Activated CD4-positive, CD25-positive, alpha-beta regulatory T cell treated with anti-CD3 and anti-CD28 coated beads, Interleukin-2, amount 50 U/mL, for 16 hours (primary cell): ENCODE data around the gene ANKLE1.

ENCODE experiments used
- DNase-seq: peaks from one replicate; pipeline ENCODE4 v3.0.0-alpha.2; 2020; ENCODE audit warnings: low read depth, low spot score

Gene ANKLE1

GRCh38 chr19:17306285-17306714 lies 24.6 kb downstream of the ANKLE1 start:
- no peak for DNase-seq

- DNase-seq = no peak
These were observed 26.2 kb downstream of the ANKLE1 start for GRCh38 chr19:17307876-17308377.

DNA sequence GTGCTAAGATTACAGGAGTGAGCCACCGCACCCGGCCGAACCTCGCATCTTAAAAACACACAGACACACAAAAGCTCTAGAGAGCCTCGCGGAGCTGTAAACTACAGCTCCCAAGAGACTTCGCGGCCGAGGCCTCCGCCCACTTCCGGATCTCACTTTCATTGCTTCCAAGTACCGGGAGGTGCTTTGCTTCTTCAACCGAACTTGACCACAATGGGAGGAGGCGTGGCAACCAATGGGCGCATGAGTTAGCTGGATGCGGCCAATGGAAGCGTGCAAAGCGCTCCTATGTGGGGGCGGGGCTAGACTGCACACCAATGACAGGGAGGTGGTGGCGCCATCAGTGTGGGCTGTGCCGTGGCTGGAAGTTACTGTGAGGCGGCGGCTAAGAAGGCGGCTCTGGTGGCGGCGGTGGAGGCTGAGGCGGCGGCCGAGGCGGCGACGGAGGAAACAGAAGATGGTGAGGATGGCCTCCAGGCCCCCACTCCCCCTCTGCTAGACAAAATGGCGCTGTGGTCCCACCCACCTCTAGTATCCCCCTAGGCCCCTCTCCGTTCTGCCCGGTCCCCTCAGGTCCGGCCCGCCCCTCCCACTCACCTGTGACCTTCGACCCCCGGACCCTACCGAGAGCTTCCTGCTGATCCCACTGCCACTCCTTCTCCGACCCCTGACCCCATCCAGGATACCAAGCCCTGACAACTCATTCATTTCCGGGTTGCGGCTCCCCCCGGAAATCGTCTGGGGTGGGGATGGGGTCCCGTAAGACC lies 27.7 kb downstream of the ANKLE1 start, which contains the start of gene DDA1:
DDA1 (plus strand) TSS at position 366 of the 767 bp plus-strand sequence; CDS start at position 458, 92 bp downstream.
- peak; percentile 99 for DNase-seq

- no peak for DNase-seq
These were observed 28.3 kb downstream of the ANKLE1 start for GRCh38 chr19:17309965-17310461.

DNA sequence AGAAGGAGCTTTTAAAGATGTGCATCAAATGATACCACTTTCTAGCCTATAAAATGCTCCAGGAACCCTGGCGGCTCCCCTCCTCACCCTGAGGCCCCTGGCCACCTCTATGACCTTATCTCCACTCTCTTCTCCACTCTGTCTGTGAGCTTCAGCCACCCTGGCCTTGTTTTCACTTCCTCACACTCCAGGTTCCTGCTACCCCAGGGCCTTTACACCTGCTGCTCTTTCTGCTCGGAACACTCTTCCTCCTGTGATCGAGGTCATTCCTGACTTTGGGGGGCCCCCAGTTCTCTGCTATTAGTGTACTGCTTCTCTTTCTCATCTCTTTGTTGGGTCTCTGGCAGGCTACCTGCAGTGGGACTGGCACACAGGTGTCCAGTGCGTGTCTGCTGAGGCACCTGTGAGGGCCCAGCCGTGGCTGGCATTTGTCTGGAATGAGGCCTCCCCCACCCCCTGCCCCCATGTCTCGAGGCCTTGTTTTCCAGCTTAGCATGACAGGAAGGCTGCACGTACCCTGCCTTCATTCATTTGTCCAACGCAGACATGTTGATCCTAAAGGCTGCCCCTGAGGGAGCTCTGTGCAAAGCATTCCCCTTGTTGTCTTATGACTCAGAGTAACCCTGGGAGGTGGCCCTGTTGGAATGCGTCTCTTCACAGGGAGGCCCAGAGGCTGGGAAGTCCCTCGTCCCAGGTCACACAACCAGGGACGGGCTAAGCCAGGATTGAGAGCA lies 29.9 kb downstream of the ANKLE1 start:
- DNase-seq = no peak

DNA sequence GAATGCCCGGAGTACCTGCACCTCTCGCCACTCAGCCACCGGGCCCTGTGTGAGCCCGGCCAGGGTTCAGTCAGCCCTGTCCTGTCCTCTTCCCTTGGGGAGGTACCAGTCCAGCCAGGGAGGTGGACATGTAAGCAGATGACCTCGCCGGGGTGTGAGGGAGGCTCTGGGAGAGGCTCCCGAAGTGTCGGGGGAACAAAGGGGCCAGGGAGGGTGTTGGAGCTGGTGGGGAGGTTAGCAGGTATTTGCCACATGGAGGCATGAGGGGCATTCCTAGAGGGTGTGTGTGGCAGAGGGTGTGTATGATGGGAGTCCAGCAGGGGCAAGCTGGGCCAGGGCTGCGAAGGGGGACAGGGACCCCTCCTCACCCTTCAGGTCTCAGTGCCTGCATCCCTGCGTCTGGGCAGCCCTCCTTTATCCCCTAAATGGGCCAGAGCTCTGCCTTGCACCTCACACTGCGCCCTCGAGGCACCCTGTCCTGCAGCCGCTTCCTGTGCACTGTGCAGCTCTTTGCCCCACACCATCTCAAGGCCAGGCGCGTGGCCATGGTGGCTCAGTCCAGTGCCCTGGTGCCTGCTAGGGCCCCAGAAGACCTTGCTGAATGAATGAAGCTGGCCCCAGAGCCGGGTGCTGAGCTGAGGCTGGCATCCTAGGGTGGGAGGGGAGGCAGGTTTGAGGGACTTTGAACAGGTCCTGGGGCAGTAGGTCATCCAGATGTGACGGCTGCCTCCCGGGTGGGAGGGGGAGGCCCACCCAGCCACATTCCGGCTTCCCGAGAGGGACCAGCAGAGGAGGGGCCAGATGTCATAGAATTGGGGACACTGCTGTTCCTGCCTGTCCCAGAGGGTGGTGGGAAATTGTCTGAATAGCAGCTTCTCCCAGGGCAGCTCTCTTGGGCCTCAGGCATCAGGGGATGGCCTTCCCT lies 30.8 kb downstream of the ANKLE1 start:
- DNase-seq = no peak

GRCh38 chr19:17314007-17314593 lies 32.4 kb downstream of the ANKLE1 start:
- no peak for DNase-seq

DNA sequence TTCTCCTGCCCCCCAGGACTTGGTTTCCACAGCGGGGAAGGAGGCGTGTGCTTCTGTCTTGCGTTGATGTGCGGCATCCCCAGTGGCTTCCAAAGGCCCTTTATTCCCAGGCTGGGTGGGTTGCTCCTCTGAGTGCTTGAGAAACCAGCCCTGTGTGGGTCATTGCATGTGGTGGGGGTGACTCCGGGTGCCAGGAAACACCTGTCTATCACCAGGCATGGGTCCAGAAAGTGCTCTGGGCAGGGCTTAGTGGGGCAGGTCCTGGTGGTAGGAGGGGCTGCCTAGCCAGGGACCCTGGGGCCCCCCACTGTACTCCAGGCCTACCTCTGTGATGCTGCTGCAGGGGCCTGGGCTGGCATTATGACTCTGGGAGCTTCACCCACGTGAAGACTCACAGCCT lies 37.3 kb downstream of the ANKLE1 start:
- no peak for DNase-seq

DNA sequence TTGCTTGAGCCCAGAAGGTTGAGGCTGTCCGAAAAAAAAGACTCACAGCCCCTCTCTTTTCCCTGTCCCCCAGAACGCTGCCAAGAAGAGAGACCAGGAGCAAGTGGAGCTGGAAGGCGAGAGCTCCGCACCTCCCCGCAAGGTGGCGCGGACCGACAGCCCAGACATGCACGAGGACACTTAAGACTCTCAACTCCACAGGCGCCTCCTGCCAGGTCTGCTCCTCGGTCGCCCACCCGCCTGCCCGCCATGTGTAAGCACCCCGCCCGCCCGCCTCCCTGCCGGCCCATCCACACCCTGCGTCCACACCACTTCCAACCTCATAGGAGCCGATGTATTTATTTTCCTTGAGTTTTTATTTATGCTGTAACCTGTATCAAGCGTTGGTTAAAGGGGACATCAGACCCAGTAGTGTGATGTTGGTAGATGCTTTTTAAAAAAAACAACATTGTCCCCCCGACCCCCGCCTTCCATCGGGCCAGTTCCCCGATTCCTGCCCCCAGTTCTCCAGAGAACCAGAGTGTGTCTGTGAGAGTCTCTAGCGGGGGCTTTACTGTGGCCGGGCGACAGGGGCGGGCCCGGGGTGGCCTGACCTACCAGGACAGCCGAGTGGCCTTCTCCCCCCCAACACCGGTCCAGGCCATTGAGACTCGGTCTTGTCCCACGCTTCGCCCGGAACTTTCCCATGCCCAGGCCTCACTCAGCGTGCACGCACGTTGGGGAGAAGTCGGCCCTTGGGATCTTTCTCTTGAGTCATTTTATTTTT lies 38.0 kb downstream of the ANKLE1 start:
- no peak for DNase-seq

- DNase-seq = no peak
These were observed 38.7 kb downstream of the ANKLE1 start for GRCh38 chr19:17320435-17320834.

DNA sequence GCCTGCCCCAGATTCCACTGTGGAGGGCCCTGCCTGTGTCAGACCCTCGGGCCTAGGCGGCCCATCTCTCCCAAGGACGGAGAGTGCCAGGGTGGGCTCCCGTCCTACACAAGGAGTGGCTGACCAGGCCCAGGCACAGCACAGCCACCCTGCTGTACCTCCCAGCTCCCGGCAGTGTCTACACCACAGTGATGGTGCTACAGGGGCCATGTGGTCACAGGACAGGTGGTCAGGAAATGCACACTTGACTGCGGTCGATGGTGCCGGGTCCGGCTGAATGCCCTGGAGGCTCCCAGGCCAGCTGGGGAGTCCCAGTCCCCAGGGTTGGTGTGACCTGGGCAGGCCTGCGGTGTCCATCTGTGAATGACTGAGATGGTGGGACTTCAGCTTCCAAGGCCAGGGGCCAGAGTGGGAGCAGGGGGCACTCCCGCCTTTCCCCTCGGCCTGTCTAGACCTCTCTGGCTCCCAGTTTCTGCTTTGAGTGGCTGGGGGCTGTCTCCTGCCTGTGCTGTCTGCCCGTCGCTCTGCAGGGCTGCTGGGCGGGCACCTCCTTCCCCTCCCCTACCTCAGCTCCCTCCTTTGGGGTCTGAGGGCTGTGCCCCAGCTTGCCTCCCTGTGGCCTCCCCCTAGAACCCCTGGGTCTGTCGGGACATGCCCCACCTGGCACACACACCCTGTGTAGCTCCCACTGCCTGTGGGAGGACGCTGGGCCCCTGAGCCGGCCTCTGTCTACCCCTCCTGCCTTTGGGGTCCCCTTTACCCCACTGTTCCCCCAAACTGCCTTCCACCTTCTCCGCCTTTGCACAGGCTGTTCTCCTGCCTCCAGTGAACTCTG lies 40.2 kb downstream of the ANKLE1 start:
- DNase-seq = no peak

GRCh38 chr19:17322854-17323253 lies 41.2 kb downstream of the ANKLE1 start:
- DNase-seq = no peak

DNA sequence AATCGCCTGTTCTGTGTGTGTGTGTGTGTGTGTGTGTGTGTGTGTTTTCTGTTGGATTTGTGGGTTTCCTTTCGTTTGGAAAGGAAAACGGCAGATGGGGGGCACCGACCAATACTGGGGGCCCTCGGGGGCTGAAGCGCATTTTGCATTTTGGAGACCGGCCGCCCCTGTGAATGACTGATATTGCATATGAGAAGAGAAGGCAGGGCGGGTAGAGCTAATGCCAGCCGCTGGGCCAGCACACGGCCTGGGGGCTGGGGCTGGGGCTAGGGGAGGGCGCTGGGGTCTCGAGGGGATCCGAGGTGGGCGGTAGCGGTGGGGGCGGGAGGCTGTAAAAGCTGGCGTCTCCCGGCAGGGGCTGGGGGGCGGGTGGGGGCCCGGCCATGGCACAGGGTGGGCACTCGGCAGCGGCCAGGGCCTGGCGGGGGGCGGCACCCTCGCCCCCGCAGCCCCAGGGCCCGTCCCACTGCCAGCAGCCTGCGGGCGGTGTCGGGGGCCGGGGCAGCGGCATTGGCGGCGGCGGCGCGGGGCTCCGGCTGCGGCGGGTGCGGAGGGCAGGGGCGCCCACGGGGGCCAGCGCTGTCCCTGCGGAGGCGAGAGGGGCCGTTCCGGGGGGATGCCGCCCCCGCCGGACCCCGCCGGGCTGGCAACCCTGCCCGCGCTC lies 41.7 kb downstream of the ANKLE1 start:
- no peak for DNase-seq

DNA sequence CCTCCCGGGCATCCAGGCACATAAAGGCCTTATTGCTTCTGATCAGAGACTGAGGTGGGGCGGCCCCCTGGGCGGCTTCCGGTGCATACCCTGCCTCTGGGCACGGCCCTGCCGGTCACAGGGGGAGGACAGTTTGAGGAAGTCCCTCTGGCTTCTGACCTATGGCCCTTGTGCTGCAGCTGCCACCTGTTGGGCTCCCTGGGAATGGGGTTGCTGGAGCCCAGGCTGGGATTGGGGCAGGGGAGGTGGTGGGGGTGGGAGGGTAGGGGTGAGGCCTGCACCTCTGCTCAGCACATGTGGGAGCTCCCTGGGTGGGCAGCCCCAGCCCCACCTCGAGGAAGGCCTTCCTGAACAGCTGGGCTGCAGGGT lies 42.2 kb downstream of the ANKLE1 start:
- DNase-seq = no peak

DNA sequence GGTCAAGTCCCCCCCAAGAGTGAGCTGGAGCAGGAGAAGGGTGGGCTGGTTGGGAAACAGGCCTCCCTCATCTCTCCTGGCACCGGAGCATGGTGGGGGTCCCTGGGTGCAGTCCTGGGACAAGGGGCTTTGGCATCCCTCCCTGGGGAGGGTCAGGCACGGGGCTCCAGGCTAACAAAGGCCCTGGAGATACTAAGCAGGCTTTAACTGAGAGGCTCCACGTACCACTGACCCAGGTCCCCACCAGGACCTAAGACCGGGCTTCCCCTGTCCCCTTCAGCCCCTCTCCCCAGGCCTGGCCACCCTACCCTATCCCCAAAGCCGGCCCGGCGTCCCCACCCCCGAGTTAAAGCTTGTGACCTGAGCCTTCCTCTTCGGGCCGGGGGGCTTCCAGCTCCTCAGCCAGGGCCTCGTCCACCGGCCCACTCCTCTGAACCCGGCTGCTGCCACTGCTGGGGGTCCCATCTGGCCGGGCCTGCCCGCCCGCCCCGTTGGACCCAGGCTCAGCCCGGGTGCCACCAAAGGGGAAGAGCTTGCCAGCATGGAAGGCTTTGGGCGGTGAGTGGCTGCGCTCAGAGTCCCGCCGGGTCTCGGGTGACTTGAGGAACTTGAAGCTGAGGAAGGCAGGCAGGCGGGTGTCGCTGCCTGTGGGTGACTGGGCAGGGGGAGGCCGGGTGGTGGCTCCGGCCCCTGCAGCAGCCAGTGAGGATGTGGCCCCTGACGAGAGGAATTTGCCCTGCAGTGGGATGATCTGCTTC lies 42.8 kb downstream of the ANKLE1 start:
- no peak for DNase-seq

DNA sequence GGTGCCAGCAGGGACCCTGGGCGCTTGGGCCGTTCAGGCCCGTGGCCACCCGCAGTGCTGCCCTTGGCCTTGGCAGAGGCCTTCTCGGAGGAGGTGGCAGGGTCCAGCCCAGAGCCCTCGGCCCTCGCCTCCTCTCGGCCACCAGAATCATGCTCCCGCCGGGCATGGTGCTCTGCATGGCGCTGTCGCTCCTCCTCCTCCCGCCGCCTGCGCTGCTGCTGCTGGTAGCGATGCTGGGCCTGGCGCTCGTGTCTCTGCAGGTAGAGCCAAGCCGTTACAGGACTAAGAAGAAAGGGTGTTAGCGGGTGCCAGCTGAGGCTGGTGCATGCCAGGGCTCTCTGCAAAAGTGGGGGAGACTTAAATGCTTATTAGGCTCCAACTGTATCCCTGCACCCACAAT lies 43.4 kb downstream of the ANKLE1 start:
- no peak for DNase-seq

GRCh38 chr19:17325881-17326594 lies 44.3 kb downstream of the ANKLE1 start:
- DNase-seq = no peak

GRCh38 chr19:17326595-17326966 lies 44.9 kb downstream of the ANKLE1 start:
- no peak for DNase-seq
